Stimulated activated CD8-positive, alpha-beta memory T cell treated with anti-CD3 and anti-CD28 coated beads, Interleukin-4, amount 100 ng/mL, for 1 hour (primary cell): ENCODE results near the gene AGXT2.

ENCODE experiments used
- DNase-seq, 2 donors: peaks; one replicate each; pipeline ENCODE4 v3.0.0-alpha.2; 2020; ENCODE audit warnings: low read depth in 2 of 2, low spot score in 1 of 2

Gene AGXT2

GRCh38 chr5:35047785-35048404 lies at the start of gene AGXT2:
AGXT2 (minus strand) TSS chr5:35047949; CDS start chr5:35047892, 57 bp downstream.
- DNase-seq: no peak

DNA sequence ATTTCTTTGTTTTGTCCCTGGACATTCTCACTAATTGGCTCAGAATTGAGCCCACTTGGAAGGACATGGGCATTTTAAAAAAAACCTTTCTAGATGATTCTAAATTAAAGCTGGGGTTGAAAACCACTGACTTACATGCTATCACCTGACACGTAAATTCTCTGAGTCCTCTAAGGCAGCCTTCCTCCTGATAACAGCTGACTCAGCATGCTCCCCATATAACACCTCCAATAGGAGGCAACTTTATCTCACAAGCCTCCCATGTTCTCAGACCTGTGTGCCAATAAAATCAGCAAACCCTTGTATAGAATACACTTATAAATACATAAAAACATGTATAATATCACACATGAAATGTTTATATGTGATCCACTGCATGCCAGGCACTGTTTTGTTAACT lies 49.2 kb upstream of the AGXT2 start:
- DNase-seq: no peak

GRCh38 chr5:35096216-35096615 lies 48.5 kb upstream of the AGXT2 start:
- DNase-seq: no peak

DNA sequence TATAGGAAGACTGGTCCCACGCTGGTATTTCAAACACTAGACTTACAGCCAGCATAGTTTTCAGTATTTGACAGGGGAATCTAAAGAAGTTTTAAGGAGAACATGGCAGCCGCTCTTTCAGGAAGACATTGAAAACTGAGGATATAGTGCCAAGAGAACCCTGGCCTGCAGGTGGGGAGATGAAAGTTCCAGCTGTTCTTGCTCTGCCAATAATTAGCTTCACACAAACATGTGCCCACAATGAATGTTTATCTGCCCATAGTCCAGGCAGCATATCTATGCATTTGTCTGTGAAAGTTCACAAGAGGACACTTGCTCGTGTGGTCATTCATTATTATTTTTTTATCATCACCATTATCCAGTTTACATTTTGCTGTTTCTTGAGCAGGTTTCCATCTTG lies 47.6 kb upstream of the AGXT2 start:
- DNase-seq: no peak

DNA sequence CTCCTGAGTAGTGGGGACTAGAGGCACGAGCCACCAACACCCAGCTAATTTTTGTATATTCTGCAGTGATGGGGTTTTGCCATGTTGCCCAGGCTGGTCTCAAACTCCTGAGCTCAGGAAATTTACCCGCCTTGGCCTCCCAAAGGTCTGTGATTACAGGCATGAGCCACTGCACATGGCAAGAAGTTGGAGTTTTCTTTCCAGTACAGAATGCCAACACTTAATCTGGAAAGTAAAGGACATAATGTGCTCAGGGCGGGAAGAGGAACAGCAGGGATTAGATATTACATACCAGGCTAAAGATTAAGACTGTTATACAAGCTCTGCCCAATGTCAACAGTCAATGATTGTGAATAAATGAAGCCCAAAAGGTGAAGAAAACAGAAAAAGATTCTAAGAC lies 47.2 kb upstream of the AGXT2 start:
- DNase-seq: no peak

GRCh38 chr5:35092703-35093102 lies 45.0 kb upstream of the AGXT2 start:
- no peak for DNase-seq

- no peak for DNase-seq
Observed at GRCh38 chr5:35091704-35092103, 44.0 kb upstream of the AGXT2 start.

DNA sequence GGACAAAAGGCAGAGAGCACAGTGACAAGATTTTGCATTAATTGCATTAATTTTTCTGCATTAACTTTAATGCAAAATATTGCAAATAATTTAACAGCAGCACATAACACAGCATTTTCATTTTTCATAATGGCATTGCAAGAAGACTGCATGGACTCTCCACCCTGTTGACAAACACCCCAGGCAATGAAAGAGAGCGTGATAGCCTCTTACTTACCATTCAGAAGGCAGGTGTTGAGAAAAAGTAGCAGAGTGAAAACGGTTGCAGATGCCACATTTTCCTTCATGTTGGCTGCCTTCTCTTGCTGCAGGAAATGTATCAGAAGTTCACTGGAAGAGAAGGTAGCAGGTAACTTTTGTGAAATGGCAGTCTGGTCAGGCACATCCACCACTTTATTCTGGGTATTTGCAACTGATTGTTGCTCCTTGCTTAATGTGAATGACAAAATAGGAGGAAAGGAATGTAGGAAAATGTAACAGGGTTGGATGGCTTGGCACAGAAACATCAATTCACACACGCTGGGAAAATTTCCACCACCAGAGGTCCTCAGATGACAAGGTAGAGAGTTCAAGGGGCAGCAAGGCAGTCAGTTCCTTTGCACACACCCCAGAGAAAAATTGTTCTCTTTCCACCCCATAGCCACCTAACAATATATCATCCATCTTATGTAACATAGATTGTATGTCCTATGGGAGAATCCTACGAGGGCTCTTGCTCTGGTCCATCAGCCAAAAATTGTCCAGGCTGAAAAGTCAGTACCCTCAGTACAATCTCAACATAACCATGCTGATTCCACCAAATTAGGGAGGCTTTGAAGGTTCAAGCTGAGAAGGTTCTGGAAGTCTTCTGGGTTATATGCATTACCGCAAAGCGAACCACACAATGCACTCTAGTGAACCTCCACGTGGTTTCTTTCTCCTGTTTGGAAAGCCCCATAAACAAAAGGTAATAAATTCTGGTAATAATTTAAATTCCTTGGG lies 41.9 kb upstream of the AGXT2 start:
- peak in 1 of 2 donors; percentile 21 for DNase-seq

- DNase-seq: no peak
Observed at GRCh38 chr5:35087991-35088390, 40.2 kb upstream of the AGXT2 start.

GRCh38 chr5:35083150-35083549 lies 35.4 kb upstream of the AGXT2 start:
- DNase-seq: no peak

GRCh38 chr5:35082530-35082929 lies 34.8 kb upstream of the AGXT2 start:
- no peak for DNase-seq

DNA sequence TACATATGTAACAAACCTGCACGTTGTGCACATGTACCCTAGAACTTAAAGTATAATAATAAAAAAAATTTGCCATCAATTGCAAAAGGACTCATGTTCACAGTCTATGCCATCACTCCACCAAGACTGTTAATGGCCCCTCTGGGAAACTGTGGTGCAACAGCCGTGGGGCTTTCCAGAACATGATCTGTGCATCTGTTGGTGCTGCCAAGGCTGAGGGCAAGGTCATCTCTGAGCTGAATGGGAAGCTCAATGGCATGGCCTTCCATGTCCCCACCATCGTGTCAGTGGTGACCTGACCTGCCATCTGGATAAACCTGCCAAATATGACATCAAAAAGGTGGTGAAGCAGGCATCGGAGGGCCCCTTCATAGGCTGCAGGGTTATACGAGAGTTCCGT lies 33.4 kb upstream of the AGXT2 start:
- DNase-seq: no peak

DNA sequence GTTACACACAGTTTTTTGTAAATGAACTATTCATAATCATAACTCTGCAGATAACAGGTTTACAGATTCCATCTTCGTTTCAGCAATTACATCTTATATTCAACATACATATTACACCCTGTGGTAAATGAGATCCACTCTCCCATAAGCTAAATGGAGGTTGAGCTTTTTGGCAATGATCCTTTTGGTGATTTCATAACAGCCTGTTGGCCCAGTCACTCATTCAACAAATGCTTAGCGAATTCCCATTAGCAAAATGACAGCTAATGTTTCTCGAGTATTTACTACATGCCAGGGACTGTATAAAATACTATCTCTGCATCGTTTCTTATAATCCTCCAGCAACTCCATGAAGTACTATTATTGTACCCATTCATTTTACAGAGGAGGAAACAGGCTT lies 25.4 kb upstream of the AGXT2 start:
- DNase-seq: no peak

DNA sequence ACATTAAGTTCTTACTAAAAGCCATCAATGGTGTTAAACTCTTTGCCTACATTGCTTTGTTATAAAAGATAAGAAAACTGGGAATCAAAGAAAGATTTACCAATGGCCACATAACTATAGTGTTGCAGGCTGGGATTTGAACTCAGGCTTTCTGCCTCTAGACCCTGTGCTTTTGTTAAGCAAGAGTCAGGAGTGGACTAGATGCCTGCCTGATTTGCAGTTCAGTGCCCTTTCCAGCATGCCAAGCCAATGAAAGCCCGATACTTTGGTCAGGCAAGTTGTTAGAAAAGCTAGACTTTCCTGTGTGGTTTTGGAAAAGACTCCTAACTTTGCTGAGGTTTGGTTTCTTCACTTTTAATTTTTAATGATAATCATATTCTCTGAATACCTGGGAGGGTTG lies 21.4 kb upstream of the AGXT2 start:
- no peak for DNase-seq

GRCh38 chr5:35067985-35068384 lies 20.2 kb upstream of the AGXT2 start:
- DNase-seq: no peak

GRCh38 chr5:35066260-35066795 lies 18.6 kb upstream of the AGXT2 start:
- no peak for DNase-seq

DNA sequence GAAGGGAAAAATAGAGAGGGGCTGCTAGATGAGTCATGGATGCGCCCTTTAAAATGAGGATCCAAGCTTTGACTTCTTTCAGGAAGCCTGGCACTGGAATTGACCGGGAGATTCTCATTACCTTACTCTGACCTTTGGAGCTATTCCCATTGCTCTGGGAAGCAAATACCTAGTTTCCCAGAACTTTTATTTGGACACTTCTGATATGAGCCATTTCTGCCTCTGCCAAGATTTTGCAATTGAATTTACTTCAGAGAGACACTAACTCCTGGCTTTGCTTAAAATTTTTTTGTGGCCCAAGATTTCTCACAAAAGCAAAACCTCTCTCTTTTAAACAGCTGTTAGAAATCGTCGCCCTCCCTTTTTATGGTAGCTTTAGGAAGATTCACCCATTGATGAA lies 15.7 kb upstream of the AGXT2 start:
- no peak for DNase-seq

DNA sequence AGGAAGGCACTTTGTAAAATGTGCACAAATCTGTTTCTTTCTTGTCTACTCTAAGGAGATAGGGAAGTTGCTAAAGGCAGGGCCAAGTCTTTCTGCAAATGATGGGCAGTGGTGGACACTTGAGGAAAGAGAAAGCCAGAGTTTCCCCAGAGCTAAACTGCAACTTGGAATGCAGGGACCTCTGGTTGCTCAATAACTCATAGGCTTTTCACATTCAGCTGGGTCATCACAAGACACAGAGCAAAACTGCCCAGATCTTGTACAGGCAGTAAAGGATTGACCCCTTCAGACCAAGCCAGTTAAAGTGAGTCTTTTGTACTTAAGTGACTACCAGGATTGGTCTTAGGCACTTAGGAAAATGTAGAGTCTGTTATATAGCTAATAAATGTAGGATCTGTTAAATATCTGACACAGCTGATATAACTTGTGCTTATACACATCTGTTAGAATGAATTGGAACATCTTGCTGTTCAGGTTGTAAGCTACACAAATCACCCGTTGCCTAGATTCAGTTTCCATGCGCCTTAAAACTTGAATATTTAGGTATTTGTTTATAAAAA lies 13.5 kb upstream of the AGXT2 start:
- DNase-seq: no peak

GRCh38 chr5:35060236-35060635 lies 12.5 kb upstream of the AGXT2 start:
- DNase-seq: no peak

DNA sequence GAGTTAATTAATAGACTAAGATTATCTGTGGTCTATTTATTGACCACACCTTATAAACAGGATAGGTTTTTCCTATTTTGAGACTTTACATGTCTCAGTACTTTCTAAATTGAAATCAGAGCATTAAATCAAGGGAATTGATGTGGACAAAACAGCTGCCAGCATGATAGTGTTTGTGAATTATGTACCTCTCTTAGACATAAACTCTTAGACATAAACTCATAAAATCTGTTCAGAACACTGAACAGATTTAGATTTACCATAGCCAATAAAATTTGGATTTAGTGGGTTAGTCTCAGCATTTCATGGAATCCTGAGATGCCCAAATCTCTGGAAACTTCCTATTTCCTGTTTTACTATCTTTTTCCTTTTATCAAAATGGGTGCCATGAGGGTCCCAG lies 11.5 kb upstream of the AGXT2 start:
- no peak for DNase-seq

DNA sequence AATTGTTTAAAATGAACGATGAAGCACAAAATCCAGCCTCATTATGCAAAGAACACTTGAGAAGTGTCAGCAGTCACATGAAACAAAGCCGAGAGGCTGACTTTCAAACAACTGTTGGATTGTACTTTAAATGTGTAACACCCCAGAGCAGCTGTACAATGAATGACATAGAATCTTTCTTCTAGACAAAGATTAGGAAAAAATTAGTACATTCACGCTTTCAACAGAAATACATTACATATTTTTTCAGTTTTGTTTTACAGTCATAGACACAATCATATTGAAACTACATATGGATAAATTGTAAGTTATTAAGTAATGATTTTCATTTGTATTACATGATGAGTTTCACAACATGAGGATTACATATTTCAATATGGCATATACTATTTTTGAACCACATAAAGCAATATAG lies 10.6 kb upstream of the AGXT2 start:
- DNase-seq: no peak

DNA sequence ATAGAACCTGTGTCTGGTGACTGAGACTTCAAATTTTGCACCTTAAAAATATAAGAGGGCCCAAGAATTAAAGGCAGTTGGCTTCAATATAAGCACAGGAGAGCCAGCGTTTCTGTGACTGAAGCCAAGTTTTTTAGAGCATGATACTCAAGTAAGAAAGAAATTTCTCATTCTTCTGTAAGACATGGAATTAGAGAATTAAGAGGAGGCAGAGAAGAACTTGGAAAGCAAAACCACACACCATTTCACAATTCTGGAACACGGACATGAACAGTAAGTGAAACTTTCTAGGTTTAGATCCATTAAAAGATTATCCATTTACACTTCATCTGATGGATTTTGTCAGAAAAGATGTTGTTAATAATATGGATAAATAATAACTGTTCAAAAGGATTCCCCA lies 8.9 kb upstream of the AGXT2 start:
- DNase-seq: no peak
